Stimulated activated CD8-positive, alpha-beta memory T cell treated with anti-CD3 and anti-CD28 coated beads, Interleukin-7, amount 100 ng/mL, for 1 hour (primary cell): ENCODE measurements around the gene ITGB2.
"Not testable (repeated sequence)": the region's sequence is repeated elsewhere in the genome, so short reads cannot be mapped to it uniquely, and the experiment has no call there.

Experiments
- DNase-seq, 2 donors: peaks; one replicate each; pipeline ENCODE4 v3.0.0-alpha.2; 2020; ENCODE audit warnings: low read depth in 2 of 2

ITGB2 gene

DNA sequence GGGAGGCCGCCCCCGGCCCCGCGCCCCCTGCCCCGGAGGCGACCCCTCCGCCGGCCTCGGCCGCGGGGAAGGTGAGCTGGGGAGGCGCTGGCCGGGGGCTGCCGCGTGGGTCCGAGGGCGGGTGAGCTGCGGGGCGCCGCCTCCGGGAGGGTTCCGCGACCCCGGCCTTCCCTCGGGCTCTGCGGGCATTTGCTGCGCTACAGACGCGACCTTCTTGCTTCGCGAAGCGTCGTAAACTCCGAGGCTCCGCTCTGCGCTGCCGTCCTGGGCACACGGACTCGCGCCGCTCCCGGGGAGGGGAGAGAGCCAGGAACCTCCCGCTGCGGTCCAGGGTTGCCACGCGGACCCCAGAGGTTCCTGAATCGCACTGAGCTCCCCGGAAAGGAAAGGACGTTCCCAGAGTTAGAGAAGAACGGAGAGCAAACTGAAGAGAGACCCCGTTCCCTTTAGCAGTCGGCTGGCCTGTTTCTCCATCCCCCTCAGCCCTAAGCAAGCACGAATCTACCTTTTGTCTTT, 19.5 kb upstream of the ITGB2 start:
- DNase-seq = no peak

DNA sequence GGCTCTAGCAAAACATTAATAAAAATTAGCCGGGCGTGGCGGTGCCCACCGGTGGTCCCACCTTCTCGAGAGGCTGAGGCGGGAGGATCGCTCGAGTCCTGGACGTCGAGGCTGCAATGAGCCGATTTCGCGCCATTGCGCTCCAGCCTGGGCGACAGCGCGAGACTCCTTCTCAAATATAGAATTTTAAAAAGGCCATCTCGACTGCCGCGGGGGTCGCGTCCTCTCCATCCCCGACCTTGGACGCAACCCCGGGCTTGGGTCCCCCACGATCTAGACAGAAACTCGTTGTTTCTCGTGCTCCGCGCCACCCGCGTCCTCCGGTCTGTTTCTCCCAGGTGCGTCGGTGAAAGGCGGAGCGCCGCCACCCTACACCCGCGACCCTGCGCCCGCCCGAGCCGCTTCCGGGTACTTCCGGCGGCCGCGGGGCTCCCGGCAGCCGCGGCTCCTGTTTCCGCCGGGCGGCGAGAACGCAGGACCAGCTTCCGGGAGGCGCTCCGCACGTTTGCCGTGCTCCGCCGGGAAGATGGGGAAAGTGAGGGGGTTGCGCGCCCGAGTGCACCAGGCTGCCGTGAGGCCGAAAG, 18.9 kb upstream of the ITGB2 start, which contains the start of gene SLX9:
Gene SLX9 (plus strand): TSS at position 498 of the 584 bp plus-strand sequence. CDS start 29 bp downstream, at position 527.
- DNase-seq = peak; percentile 55 to 64

DNA sequence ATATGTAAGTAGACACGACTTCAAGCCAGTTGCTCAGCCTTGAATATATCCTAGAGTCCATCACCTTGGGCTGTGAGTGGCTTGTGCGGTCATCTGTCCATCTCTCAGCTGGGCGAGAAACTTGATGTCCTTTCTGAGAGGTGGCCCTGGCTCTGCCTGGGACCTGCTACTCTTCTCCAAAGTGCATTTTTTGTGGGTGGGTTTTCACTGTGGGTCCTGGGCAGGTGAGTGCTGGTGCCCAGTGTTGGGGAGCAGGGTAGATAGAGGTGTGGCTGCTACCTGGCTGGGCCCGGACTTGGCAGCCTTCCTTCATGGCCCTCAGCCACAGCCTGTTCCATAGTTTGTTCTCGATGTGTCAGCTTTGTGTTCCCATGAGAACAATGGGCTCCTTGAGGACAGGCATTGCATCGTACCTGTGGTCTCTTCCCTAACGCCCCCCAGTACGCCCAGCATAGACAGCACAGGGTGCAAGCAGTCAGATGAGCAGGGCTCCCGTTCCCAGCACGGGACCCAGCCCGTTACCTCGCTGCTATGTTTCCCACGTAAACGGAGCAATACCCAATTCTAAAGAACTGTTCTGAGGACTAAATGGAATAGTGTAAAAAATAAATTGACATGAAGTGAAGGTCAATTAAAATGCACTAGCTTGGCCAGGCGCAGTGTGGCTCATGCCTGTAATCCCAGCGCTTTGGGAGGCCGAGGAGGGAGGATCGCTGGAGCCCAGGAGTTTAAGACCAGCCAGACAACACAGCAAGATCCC, 18.3 kb upstream of the ITGB2 start:
- no peak for DNase-seq

DNA sequence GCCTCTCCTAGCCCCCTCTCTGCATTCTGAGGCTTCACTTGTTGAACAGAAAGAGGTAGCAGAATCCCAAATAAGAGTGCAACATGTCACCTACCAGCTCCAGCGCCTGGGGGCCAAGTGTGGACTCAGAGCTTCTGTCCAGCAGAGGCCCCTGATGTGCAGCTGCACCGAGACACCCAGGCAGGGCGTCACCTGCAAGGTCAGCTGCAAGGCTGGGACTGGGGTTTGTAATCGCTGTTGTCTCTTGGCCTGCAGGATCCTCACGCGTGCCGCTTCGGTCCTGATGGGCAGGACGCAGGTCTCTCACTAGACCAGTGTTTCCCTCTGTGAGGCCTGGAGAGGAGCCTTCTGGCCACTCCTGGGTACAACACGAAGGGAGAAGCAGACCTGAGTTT, 14.8 kb upstream of the ITGB2 start:
- DNase-seq = no peak

DNA sequence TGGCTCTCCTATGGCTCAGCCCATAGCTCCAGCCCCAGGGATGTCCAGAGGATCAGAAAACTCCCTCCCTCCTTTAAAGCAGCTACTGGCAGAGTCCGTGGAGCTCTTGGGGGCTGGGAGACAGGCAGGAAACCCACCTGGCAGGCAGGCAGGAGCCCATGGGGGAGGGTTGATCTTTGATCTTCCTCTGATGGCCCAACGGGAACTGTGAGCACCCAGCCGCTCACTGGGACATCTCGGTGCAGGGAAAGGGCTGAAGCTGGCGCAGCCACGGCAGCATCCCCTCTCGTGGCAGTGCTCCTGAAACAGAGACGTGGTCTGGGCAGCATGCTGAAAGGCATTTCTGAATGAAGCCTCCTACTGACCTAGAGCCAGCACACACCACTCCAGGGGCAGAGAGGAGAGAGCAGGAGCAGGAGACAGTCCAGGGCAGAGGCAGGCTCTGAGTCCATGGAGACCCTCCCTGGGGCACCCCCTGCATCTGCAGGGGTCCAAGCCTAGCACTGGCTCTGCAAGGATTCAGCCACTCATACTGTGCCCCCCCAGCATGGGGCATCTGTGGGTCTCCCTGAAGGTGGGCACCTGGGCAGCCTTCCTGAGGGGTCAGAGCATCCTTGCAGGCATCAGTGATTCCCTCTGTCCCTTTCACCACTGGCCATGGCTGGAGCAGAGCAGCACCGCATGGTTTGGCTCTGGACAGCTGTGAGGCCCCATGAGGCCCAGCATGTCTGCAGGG, 14.3 kb upstream of the ITGB2 start:
- DNase-seq = no peak

DNA sequence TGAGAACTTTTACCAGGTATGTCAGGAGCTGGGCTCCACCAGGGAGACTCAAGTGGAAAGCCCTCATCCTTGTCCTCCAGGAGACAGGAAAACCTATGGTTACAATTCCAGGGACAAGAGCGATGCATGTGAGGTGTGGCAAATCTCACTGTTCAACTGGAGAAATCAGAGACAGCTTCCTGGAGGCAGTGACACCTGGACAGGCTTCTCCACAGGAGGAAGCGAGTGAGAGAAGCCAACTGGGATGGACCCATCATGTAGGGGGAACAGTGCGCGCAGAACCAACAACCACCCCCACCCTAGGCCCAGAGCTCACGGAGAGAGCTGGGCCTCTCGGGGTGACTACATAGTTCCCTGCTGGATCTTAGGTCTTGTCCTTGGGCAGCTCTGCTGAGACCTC, 13.6 kb upstream of the ITGB2 start:
- DNase-seq = no peak

DNA sequence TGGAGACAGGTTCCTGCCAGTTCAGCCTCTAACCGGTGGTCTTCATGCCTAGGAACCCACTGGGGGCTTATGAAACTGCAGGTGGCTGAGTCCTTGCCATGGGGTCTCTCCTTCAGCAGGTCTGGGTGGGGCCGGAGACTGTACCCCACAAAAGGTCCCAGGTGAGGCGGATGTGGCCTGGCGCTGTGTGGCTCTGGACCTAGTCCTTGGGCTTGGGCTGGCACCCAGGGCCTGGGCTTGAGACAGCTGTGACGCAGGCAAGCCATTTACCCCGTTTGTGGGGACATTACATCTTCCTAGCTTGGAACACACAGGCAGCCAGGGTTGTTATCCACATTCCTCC, 13.2 kb upstream of the ITGB2 start:
- no peak for DNase-seq

DNA sequence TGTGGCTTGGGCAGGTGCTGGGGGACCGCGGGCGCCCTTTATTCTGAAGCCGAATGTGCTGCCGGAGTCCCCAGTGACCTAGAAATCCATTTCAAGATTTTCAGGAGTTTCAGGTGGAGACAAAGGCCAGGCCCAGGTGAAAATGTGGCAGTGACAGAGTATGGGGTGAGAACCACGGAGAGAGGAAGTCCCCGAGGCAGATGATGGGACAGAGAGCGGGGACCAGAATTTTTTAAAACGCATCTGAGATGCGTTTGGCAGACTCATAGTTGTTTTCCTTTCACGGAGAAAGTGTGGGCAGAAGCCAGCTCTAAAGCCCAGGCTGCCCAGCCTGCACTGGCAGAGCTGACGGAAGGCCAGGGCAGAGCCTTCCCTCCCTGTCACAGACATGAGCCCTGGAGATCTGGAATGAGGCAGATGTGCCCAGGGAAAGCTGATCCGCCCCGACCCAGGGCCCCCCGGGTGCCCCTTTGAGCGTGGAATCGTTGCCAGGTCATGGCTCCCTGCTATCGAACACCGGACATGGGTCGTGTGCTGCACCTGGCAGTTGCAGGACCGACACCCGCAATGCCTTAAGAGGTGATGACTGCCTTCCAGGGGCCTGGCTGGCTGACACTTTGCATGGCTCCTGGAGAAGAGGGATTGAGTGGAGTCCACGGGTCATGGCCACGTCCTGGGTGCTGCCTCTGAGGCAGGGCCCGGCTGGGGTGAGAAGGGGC, 12.7 kb upstream of the ITGB2 start:
- no peak for DNase-seq

DNA sequence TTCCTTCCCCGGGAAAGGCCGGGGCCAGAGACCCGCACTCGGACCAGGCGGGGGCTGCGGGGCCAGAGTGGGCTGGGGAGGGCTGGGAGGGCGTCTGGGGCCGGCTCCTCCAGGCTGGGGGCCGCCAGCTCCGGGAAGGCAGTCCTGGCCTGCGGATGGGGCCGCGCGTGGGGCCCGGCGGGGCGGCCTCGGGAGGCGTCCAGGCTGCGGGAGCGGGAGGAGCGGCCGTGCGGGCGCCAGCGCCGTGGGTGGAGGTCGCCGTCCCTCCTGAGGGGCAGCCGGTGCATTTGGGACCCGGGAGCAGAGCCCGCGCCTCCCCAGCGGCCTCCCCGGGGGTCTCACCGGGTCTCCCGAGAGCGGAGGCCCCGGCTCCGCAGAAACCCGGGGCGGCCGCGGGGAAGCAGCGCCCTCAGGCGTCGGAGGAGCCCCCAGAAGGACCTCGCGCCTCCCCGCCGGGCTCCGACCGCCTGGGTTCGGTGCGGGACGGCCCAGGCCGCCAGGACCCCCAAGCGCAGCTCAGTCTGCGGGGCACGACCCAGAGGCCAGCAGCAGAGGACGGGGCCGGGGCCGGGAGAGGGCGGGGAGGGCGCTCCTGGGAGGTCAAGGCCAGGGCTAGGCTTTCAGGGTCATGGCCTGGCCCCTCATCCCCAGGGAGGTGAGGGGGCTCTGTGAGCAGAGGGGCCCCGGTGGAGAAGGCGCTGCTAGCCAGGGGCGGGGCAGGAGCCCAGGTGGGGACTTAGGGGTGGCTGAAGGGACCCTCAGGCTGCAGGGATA, 11.9 kb upstream of the ITGB2 start:
- DNase-seq = peak; percentile 47 to 52

DNA sequence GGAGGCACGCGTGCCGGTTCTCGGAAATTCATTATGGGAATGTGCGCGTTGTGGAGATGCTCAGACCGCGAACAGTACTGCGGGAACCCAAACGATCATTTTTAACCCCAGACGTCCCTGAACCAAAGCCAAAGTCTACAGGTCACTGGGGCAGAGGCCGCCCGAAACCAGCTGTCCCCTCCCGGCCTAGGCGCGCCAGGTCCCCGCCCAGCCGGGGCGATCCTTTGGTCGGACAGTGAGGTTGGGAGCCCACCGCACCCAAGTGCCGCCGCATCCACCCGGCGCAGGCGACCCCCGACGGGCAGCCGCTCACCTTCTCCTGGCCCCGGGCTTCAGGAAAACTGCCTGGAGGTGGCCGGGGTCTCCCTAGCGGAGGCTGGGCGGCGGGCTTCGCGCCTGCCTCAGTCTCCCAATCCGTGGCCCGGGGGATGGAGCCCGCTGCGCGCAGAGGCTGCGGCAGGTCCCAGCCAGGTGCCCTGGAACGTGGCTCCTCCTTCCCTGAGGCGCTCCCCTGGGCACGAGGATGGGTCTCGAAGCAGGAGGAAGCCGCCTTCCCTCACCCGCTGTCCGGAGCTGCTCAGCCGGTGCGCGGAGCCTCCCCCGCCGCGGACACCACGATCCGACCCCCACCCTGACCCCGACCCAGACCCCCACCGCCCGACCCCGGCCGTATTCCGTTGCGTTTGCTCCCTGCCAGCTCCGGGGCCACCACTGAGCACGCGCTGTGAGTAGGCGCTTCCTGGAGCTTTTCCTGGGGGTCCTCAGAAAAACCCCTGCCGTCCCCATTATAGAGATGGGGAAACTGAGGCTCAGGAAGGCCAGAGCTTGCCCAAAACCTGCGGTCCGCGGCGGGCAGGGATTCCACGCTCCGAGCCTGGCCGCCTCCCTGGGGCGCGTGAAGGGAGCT, 11.1 kb upstream of the ITGB2 start:
- DNase-seq = no peak

DNA sequence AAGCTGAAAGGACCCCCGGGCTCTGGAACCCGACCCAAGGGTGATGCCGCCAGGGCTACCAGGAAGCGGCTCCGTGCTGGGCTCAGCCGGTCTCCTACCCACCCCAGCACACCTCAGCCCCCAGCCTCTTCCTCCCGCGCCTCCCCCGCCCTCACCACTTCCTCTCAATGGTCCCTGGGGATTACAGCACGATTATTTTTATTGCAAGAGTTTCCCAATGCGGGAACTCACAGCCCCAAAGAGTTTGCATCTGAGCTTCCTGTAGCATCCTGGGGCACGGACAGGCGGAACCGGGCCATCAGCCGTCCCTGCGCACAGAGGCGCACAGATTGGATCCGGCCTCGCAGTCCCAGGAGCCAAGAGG, 10.4 kb upstream of the ITGB2 start:
- no peak for DNase-seq

DNA sequence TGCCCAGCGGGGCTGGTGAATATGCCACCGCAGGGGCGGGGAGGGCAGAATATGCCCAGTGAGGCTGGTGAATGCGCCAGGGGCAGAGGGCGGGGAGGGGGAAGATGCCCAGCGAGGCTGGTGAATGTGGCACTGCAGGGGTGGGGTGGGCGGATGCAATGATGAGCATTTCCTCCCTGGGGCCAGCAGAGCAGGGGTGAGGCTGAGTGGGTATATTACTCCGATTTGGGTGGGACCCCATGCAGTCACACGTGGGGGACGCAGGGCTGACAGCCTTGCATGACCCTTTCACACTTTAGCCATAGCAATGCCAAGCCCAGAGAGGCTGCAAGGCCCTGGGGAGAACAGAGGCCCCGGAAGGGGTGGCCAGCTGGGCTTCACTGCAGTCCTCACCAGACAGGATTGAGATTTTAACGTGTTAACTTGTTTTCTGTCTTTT, 9.9 kb upstream of the ITGB2 start:
- DNase-seq = peak in 1 of 2 donors; percentile 44

DNA sequence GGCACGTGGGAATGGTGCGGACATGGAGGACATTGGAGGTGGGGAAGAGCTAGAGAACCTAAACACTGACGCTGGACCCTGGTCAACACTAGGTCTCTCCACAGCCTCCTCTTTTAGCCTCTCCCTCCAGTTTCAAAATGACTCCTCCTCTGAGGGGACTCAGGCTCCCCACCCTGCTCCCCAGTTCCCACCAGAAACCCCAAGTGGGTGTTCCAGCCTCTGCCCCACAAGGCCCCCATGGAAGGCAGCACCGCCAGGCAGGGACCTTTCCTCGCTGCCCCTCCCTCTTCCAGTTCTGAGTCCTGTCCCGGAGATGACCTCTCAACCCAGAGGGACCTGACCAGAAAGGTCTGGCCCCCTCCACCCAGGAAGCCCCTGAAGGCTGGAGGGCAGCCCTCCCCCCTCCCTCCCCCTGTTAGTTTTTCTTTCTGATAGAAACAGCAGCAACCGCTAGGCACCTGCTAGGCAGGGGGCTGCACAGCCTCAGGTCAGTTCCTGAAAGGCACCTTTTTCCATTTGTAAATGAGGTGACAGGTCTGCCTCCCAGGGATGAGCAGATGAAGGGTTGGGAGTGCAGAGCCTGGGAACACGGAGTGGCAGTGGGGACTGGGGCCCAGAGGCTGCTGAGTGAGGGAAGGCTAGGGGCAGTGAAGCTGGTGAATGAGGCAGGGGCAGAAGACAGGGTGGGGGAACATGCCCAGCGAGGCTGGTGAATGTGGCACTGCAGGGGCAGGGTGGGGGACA, 9.3 kb upstream of the ITGB2 start:
- no peak for DNase-seq

DNA sequence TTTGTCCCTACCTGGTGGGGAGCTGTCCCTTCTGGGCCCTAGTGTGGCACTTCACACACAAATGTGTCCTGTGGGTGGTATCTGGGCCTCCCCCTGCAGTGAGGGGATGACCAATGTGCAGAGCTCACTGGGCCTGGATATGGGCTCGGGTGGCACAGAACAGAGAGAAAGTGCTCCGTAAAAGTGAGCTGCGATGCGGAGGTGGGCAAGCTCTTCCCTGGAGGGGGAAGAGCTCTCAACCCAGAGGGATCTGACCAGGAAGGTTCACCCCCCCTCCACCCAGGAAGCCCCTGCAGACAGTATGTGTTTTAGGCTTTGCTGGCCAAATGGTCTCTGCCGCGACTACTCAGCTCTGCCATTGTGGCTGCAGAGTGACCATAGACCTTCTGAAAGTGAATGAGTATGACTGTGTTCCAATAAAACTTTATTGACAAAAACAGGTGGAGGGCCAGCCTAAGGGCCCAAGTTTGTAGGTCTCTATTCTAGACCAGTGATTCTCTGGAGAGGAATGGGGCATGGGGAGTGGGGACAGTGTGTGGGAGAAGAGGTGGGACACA, 8.6 kb upstream of the ITGB2 start:
- no peak for DNase-seq

DNA sequence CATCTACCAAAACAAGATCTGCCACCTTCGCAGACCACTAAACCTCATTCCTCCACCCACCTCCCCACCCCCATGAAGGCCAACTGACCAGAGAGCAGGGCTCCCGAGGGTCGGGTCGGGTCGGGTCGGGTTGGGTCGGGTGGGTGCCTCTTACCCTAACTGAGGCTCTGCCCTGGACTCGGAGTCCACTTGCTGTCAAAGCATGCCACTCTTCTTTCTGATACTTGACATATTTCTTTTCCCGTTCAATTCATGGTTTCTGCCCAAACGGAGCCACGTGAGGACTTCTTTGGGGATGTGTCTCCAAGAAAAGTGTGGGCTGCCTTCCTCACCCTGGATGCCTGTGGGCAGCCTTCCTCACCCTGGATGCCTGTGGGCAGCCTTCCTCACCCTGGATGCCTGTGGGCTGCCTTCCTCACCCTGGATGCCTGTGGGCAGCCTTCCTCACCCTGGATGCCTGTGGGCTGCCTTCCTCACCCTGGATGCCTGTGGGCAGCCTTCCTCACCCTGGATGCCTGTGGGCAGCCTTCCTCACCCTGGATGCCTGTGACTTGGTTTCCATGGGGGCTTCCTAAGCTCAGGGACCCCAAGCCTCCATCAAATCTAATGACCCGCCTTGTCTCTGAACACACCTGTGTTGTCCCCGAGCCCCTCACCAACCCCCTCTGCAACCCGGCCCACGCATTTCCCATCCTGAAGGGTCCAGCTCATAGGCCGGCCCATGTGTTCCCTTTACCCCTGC, 8.0 kb upstream of the ITGB2 start:
- not testable (repeated sequence) for DNase-seq

DNA sequence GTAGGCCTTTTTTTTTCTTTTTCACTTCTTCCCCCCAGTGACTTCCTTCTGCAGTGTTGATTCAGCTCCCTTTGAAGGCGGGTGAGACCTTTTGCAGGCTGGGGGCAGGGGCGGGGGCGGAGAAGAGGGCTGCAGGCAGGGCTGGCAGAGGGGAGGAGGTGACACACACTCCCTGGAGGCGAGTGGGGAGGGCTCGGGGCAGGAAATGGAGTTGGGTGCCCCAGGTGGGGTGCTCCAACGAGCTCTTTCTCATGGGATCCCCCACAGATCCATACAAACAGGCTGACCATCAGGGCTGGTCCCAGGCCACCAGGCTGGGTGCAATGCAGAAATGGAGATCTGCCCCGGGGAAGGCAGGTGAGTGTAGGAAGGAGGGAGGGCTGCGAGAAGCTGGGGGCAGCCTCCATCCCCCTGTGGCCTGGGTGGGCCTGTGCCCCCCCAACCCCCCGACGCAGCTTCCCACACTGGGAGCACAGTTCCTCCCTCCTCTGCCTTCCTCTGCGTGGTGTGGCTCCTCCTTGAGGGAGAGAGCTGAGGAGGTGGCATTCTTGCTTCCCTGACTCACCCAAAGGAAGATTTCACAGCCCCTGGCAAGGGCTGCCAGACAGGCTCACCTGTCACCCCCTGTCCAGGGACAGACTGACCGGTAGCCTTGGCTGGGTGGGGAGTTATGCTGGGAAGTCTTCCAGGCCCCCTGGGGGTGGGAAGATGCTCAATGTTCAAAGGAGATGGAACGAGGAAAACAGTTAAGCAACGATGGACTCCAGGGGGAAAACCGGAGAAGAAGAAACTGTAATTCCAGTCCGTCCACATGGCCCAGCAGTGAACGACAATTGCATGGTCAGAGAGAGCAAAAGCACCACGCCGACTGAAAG, 7.1 kb upstream of the ITGB2 start:
- peak; percentile 71 to 75 for DNase-seq

DNA sequence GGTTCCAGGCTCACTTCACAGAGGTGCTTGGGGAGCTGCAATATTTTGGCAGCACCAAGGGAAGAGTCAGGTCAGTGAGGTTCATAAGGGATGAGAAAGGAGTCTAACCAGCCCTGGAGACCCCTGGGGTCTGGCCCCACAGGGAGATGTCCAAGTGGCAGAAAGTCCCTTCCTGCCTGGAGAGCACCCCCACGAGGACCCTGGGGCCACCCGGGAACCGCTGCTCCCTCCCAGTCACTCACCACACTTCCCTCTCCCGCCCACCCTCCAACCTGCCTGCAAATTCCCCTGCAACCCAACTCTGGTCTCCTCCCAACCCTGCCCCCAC, 6.5 kb upstream of the ITGB2 start:
- no peak for DNase-seq
